Cortex of kidney (tissue), 1 donor: ENCODE data around the gene CSF2RB.
"Not testable (repeated sequence)": the region's sequence is repeated elsewhere in the genome, so short reads cannot be mapped to it uniquely, and the experiment has no call there.

Experiments
- DNase-seq: peaks from one replicate; lab custom pipeline; 2025; lab: John Stamatoyannopoulos, UW

CSF2RB gene

GRCh38 chr22:36966851-36967540 lies 53.6 kb downstream of the CSF2RB start:
- DNase-seq: no peak

GRCh38 chr22:36968249-36968964 lies 55.0 kb downstream of the CSF2RB start:
- no peak for DNase-seq

GRCh38 chr22:36971341-36972125 lies 58.1 kb downstream of the CSF2RB start:
- no peak for DNase-seq

- no peak for DNase-seq
Observed at GRCh38 chr22:36976606-36977005, 63.2 kb downstream of the CSF2RB start.

- no peak for DNase-seq
Observed at GRCh38 chr22:36977401-36977861, 64.0 kb downstream of the CSF2RB start.

- no peak for DNase-seq
Observed at GRCh38 chr22:36977947-36978660, 64.7 kb downstream of the CSF2RB start.

- DNase-seq: no peak
Observed at GRCh38 chr22:36979016-36979910, 65.8 kb downstream of the CSF2RB start.

GRCh38 chr22:36981247-36981775 lies 67.9 kb downstream of the CSF2RB start:
- DNase-seq: no peak

GRCh38 chr22:36982136-36982535 lies 68.7 kb downstream of the CSF2RB start:
- DNase-seq: no peak

- no peak for DNase-seq
Observed at GRCh38 chr22:36985211-36985889, 71.9 kb downstream of the CSF2RB start.

- DNase-seq: no peak
Observed at GRCh38 chr22:36986242-36986821, 72.9 kb downstream of the CSF2RB start.

- no peak for DNase-seq
Observed at GRCh38 chr22:36988075-36988832, 74.8 kb downstream of the CSF2RB start.

- DNase-seq: not testable (repeated sequence)
Observed at GRCh38 chr22:36989012-36989411, 75.6 kb downstream of the CSF2RB start.
